Kidney epithelial cell (primary cell): ENCODE data around the gene CPSF3. TPM values are rescaled to one million over a fixed set of nuclear protein-coding genes. Genes with fewer than 3 reads are reported as not detected.

ENCODE experiments used
- DNase-seq: peaks from one replicate; pipeline ENCODE4 v3.0.0-alpha.2; 2010; ENCODE audit warnings: low read depth
- H3K27me3 ChIP-seq: 2 replicates; pipeline ENCODE4 v1.6.0; 2011; ENCODE audit warnings: low read length; ENCODE audit not compliant: control insufficient read depth, insufficient read depth
- H3K36me3 ChIP-seq: 2 replicates; pipeline ENCODE4 v1.5.1; 2011; ENCODE audit warnings: low read length; ENCODE audit not compliant: control insufficient read depth, insufficient read depth
- H3K4me3 ChIP-seq: 2 replicates; pipeline ENCODE4 v1.5.1; 2011; ENCODE audit warnings: low read depth, mild to moderate bottlenecking, control low read depth, low read length
- total RNA-seq: library from RNA; depleted of rRNA; stranded (reverse); fragments of >200 nt; gene quantifications from 2 replicates; pipeline ENCODE4 v1.2.3, GENCODE V29; 2015
- TF ChIP-seq, protein P1 (sequence below): IDR thresholded peaks from 2 replicates; pipeline ENCODE4 v1.5.1; 2011; ENCODE audit warnings: mild to moderate bottlenecking, moderate library complexity, low read length, control low read depth, inconsistent platforms; ENCODE audit not compliant: insufficient read depth, poor library complexity, severe bottlenecking

CPSF3 gene
- total RNA-seq, 1 donor from 2014 or later = 43.1 TPM

DNA sequence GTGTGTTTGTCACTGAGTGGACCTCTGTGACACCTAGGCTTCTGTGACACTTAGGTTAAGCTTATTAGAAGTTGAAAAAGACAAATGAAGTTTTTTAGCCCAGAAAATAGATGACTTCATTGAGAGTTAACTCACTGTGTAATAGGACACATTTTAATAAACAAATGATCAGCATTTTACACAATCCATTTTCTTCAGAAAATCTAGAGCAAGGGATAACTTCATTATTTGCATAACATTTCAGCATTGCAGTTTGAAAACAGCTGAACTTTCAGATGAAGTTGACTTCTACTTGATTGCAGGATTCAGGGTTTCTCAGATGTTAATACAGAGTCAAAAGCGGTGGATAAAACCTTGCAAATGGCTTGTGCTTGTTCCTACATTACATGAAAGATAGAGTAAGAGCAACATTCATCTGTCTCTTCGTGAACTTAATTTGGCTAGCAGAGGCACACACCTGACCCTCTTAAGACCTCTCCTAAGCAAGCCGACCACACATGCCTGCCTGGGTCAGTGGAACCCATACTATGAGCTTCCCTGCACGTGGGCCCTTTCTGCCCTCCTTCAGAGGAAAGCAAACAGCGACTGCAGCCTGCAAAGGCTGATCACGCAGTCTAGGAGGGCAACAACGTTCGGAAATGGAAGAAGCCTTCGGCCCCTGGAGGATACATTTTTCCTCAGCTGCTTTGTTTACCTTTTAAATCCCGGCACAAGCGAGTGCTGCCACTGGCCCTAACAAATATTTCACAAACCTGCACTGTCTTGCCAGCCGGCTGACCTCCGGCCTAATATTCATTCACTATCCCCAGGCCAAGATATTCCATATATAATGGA lies 16.7 kb upstream of the CPSF3 start:
- Histone ChIP-seq H3K27me3 (no peaks in the 10 kb centered on the region), H3K4me3 (no peak overlapping the region), H3K36me3 (peaks cover 2% of the 10 kb centered on the region)
- TF ChIP-seq, protein P1, sequence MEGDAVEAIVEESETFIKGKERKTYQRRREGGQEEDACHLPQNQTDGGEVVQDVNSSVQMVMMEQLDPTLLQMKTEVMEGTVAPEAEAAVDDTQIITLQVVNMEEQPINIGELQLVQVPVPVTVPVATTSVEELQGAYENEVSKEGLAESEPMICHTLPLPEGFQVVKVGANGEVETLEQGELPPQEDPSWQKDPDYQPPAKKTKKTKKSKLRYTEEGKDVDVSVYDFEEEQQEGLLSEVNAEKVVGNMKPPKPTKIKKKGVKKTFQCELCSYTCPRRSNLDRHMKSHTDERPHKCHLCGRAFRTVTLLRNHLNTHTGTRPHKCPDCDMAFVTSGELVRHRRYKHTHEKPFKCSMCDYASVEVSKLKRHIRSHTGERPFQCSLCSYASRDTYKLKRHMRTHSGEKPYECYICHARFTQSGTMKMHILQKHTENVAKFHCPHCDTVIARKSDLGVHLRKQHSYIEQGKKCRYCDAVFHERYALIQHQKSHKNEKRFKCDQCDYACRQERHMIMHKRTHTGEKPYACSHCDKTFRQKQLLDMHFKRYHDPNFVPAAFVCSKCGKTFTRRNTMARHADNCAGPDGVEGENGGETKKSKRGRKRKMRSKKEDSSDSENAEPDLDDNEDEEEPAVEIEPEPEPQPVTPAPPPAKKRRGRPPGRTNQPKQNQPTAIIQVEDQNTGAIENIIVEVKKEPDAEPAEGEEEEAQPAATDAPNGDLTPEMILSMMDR = no peak
- no peak for DNase-seq

DNA sequence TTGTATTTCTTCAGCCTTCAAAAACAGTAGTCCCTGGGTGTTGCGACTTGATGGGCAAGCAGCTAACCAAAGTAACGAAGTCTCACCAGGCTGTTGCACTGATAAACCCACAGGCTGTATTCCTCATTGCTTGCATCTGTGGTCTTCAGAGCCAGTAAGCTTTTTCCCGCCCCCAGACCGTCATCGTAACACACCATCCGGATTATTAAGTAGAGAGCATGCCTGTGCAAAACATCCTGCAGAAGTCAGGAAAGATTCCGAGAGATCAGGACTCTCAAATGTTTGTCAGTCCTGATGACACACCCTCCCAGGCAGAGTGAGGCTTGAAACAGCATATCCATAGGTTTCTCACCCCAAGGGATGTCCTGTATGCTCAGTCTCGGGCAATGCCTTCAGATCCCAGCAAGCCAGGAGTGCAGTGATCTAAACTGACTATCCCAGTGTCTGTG lies 16.1 kb upstream of the CPSF3 start:
- no peak for DNase-seq
- Histone ChIP-seq H3K36me3 (peaks cover 2% of the 10 kb centered on the region), H3K4me3 (no peak overlapping the region), H3K27me3 (no peaks in the 10 kb centered on the region)
- TF ChIP-seq, protein P1 = no peak

DNA sequence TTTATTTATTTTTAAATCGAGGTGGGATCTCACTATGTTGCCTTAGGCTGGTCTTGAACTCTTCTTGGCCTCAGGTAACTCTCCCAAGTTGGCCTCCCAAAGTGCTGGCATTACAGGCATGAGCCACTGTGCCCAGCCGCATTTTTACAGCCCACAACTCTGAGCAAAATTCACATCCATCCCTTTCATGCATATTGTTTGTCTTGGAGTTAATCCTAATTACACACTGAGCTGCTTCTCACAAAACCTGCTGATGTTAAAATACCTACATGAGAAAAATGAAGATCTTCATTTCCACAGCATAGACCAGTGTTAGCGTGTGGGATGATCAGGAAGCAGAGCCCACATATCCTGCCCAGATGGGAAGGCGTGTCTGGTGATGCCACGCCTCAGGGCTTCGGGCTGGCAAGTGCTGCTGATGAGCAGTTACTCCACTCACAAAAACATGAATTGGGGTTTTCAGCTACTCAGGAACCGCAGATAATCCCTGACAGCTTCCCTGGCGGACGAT lies 14.8 kb upstream of the CPSF3 start:
- DNase-seq = no peak
- Histone ChIP-seq H3K36me3 (peaks cover 2% of the 10 kb centered on the region), H3K4me3 (no peak overlapping the region), H3K27me3 (no peaks in the 10 kb centered on the region)
- TF ChIP-seq, protein P1 = no peak

DNA sequence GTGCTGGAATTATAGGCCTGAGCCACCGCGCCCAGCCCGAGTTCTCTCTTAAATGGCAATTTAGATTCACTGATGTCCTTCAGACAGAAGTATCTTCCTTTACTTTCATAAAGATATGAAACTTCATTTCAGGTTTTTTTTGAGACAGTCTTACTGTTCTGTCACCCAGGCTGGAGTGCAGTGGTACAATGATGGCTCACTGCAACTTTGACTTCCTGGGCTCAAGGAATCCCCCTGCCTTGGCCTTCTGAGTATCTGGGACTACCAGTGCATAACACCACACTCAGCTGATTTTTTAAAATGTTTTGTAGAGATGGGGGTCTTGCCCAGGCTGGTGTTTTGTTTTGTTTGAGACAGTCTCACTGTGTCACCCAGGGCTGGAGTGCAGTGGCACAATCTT lies 13.3 kb upstream of the CPSF3 start:
- Histone ChIP-seq H3K27me3 (no peaks in the 10 kb centered on the region), H3K4me3 (no peak overlapping the region), H3K36me3 (peaks cover 2% of the 10 kb centered on the region)
- TF ChIP-seq, protein P1 = no peak
- no peak for DNase-seq

DNA sequence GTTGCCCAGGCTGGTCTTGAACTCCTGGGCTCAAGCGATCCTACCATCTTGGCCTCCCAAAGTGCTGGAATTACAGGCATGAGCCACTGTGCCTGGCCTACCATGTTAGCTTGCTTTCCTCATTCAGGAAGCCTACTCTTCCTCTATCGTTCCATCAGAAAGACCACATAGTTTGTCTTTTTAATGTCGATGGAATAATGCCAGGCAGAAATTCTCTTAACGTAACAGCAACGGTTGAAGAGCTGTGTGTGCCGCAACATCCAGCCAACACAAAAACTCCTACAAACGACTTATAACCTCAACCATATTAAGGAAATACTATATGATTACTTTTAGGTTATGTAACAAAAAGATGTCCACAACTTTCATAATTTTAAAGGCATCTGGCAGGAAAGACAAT lies 10.7 kb upstream of the CPSF3 start:
- no peak for DNase-seq
- no peak overlapping the region for H3K4me3 ChIP-seq
- TF ChIP-seq, protein P1 = no peak
- peaks cover 2% of the 10 kb centered on the region for H3K36me3 ChIP-seq
- H3K27me3 ChIP-seq = no peaks in the 10 kb centered on the region
